Transverse colon (tissue), 4 donors: Measurements from ENCODE around the gene PLPPR4. TPM values are rescaled to one million over a fixed set of nuclear protein-coding genes. Genes with fewer than 3 reads are reported as not detected.

Experiments
- DNase-seq: peaks from one replicate; pipeline ENCODE4 v3.0.0-alpha.2; 2019
- H3K27ac ChIP-seq, 4 donors: fragments of 200-600 bp; sonication (generic); 2 replicates each; pipeline ENCODE4 v1.5.1; 2016 to 2018; ENCODE audit warnings: inconsistent platforms in 4 of 4
- H3K27me3 ChIP-seq: fragments of 200-600 bp; sonication (generic); 2 replicates; pipeline ENCODE4 v1.5.1; 2017; ENCODE audit warnings: inconsistent platforms
- H3K36me3 ChIP-seq, 4 donors: fragments of 200-600 bp; sonication (generic); 2 replicates each; pipeline ENCODE4 v1.5.1; 2017 to 2019; ENCODE audit warnings: inconsistent platforms in 4 of 4
- H3K4me1 ChIP-seq, 4 donors: fragments of 200-600 bp; sonication (generic); 2 replicates each; pipeline ENCODE4 v1.5.1; 2017 to 2020; ENCODE audit warnings: inconsistent platforms in 4 of 4
- H3K4me3 ChIP-seq, 4 donors: fragments of 200-600 bp; sonication (generic); 1 replicate in 1 of 4; 2 replicates in 3 of 4; pipeline versions ENCODE4 v1.5.1 to v1.6.1; 2017 to 2019; ENCODE audit warnings: inconsistent platforms in 4 of 4
- H3K9me3 ChIP-seq, 2 donors: fragments of 200-600 bp; sonication (generic); 2 replicates each; pipeline ENCODE4 v1.5.1; 2017 to 2019; ENCODE audit warnings: inconsistent platforms in 2 of 2
- CTCF ChIP-seq, 5 experiments: fragments of 200-600 bp in 3 of 5; fragments of 450-650 bp in 2 of 5; sonication (generic) in 3 of 5; IDR thresholded peaks; 1 replicate in 2 of 5; 2 replicates in 3 of 5; pipeline ENCODE4 v1.5.1; 2016 to 2017; ENCODE audit warnings: antibody characterized with exemption in 5 of 5, inconsistent platforms in 3 of 5, mild to moderate bottlenecking in 2 of 5, moderate library complexity in 1 of 5
- EP300 ChIP-seq: sonication (generic); formaldehyde crosslinking; IDR thresholded peaks from one replicate; pipeline ENCODE4 v1.6.1; 2017; ENCODE audit warnings: antibody characterized with exemption, low read depth
- POLR2A ChIP-seq: fragments of 450-650 bp; IDR thresholded peaks from one replicate; pipeline ENCODE4 v1.6.1; 2016; ENCODE audit warnings: antibody characterized with exemption, mild to moderate bottlenecking, moderate library complexity
- POLR2AphosphoS5 ChIP-seq, 3 donors: sonication (generic); formaldehyde crosslinking; IDR thresholded peaks; one replicate each; pipeline ENCODE4 v1.6.1; 2016; ENCODE audit warnings: antibody characterized with exemption in 3 of 3
- WGBS, 2 donors: methylation state at CpG; one replicate each; pipeline ENCODE4 v1.1.5; 2018; ENCODE audit warnings: low coverage in 1 of 2; 5-methylcytosine and 5-hydroxymethylcytosine counted together
- in situ Hi-C, 4 donors: fragments of 200-750 bp; cut with MboI; loops; one replicate each; pipeline versions ENCODE4 v1.15.0 to v1.15.1; 2017; ENCODE audit warnings: low sequenced_read_pairs in 3 of 4, low pct_ligation_motif_present in 1 of 4, low pct_unique_long_range_greater_than_20kb in 1 of 4
- intact Hi-C: fragments of 100-400 bp; cut with DNase I; formaldehyde crosslinking; loops from one replicate; pipeline ENCODE4 v1.15.1; 2023; ENCODE audit warnings: low total_unique reads
- total RNA-seq, 4 donors: library from RNA; depleted of rRNA; stranded (reverse); fragments of >200 nt; gene quantifications; one replicate each; pipeline ENCODE4 v1.1.0, GENCODE V29; 2016

PLPPR4 gene
- total RNA-seq, 4 donors from 2014 or later: 0.37 to 21.5 (median 0.68) TPM

DNA sequence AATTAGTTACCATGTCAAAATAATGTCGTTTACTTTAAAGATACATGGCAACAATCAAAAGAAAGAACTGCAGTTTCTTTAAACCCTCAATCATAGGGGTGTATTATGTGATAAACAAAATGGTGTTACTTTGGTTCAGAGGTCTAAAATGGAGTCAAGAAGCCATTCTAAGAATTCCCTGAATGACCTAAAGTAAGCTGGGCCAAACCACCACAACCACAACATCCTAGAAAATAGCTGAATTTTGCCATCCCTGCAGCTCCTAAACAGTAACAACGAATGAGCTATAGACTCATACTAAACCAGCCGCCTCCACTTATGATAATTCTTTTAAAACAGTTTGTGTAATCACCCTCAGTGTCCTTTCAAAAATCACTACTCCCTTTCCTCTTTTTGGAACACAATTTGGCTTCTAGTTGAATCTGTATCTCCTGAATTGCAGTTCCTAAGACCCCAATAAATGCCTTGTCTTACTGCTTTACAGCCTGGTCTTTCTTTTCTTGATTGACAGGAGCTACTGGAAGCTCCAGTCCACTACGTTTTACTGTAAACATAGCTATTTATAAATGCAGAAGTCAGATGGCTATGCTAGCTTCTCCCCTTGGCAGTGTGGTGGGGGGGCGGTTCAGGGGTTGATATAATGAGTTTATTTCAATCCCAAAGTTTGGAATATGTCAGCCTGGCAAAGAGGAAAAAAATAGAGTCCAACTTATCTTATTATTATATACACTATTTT is 84.3 kb downstream of the PLPPR4 start:
- no peak for DNase-seq
- intact Hi-C loops: no loop called here

GRCh38 chr1:99352821-99353220 is 88.5 kb downstream of the PLPPR4 start:
- no peaks in the 10 kb centered on the region for H3K27me3 ChIP-seq
- H3K4me3 ChIP-seq: no peak overlapping the region
- in situ Hi-C loops (no loop called here), intact Hi-C loops (no loop called here)
- TF ChIP-seq CTCF (IDR thresholded peaks at IDR 0.05) (no peak), EP300 (no peak), POLR2AphosphoS5 (IDR thresholded peaks at IDR 0.05) (no peak), POLR2A (no peak)
- H3K4me1 ChIP-seq: no peaks in the 10 kb centered on the region
- no peaks in the 10 kb centered on the region for H3K9me3 ChIP-seq
- 88 to 94% methylated on average over 2 of the region's 2 CpGs for WGBS, 2 donors
- H3K27ac ChIP-seq: no peak overlapping the region
- H3K36me3 ChIP-seq: no peaks in the 10 kb centered on the region
- DNase-seq: no peak

More for the DNA sequence above, 84.3 kb downstream of the PLPPR4 start:
- no peaks in the 10 kb centered on the region for H3K27me3 ChIP-seq
- no peaks in the 10 kb centered on the region for H3K36me3 ChIP-seq
- 46 to 59% methylated on average over 5 of the region's 5 CpGs for WGBS, 2 donors
- H3K4me1 ChIP-seq: no peaks in the 10 kb centered on the region
- H3K9me3 ChIP-seq: no peaks in the 10 kb centered on the region
- H3K27ac ChIP-seq: no peak overlapping the region
- TF ChIP-seq POLR2A (no peak), POLR2AphosphoS5 (IDR thresholded peaks at IDR 0.05) (no peak), EP300 (no peak), CTCF (IDR thresholded peaks at IDR 0.05) (no peak)
- in situ Hi-C loops: no loop called here
- no peak overlapping the region for H3K4me3 ChIP-seq

- Histone ChIP-seq H3K27me3 (no peaks in the 10 kb centered on the region), H3K4me1 (no peaks in the 10 kb centered on the region), H3K36me3 (no peaks in the 10 kb centered on the region), H3K9me3 (no peaks in the 10 kb centered on the region), H3K4me3 (no peak overlapping the region), H3K27ac (no peak overlapping the region)
- intact Hi-C loops (no loop called here), in situ Hi-C loops (no loop called here)
- TF ChIP-seq CTCF (IDR thresholded peaks at IDR 0.05) (no peak), EP300 (no peak), POLR2AphosphoS5 (IDR thresholded peaks at IDR 0.05) (no peak), POLR2A (no peak)
- DNase-seq: no peak
These were observed 94.5 kb downstream of the PLPPR4 start for GRCh38 chr1:99358770-99359169.
